Bronchial epithelial cell (primary cell): ENCODE results near the gene MAGEA9. TPM values are rescaled to one million over a fixed set of nuclear protein-coding genes. Genes with fewer than 3 reads are reported as not detected.
"Not testable (repeated sequence)": the region's sequence is repeated elsewhere in the genome, so short reads cannot be mapped to it uniquely, and the experiment has no call there.

Source experiments
- DNase-seq: peaks from one replicate; pipeline ENCODE4 v3.0.0-alpha.2; 2010; ENCODE audit warnings: low read depth
- FAIRE-seq: peaks from 2 replicates; lab custom pipeline; 2011; peaks lifted over from hg19 to GRCh38; lab: Jason Lieb, UNC
- H3K27me3 ChIP-seq: 2 replicates; pipeline ENCODE4 v1.5.1; 2011; ENCODE audit warnings: low read length; ENCODE audit not compliant: control insufficient read depth, insufficient read depth
- H3K36me3 ChIP-seq: 2 replicates; pipeline ENCODE4 v1.5.1; 2011; ENCODE audit warnings: low read length; ENCODE audit not compliant: control insufficient read depth, insufficient read depth
- H3K4me3 ChIP-seq: 2 replicates; pipeline ENCODE4 v1.5.1; 2011; ENCODE audit warnings: mild to moderate bottlenecking, low read depth, low read length, control low read depth
- CTCF ChIP-seq: IDR thresholded peaks from 2 replicates; pipeline ENCODE4 v1.5.1; 2011; ENCODE audit warnings: mild to moderate bottlenecking, moderate library complexity, low read length, control low read depth, inconsistent platforms; ENCODE audit not compliant: insufficient read depth, severe bottlenecking
- total RNA-seq: library from RNA; depleted of rRNA; stranded (reverse); fragments of >200 nt; gene quantifications from 2 replicates; pipeline ENCODE4 v1.2.1, GENCODE V29; 2014

MAGEA9 gene
- total RNA-seq, 1 donor from 2014 or later = not detected

- no peak for TF ChIP-seq CTCF
- FAIRE-seq = no peak
- H3K36me3 ChIP-seq = no peaks in the 10 kb centered on the region
- no peaks in the 10 kb centered on the region for H3K27me3 ChIP-seq
- no peak overlapping the region for H3K4me3 ChIP-seq
- no peak for DNase-seq
Observed at GRCh38 chrX:149760965-149761364, 20.8 kb upstream of the MAGEA9 start.

- peak; percentile 88 for FAIRE-seq
- not testable (repeated sequence) for H3K36me3 ChIP-seq, H3K4me3 ChIP-seq, DNase-seq, H3K27me3 ChIP-seq
Observed at GRCh38 chrX:149761858-149762674, 19.7 kb upstream of the MAGEA9 start.

- H3K36me3 ChIP-seq = no peaks in the 10 kb centered on the region
- H3K4me3 ChIP-seq = no peak overlapping the region
- DNase-seq = no peak
- no peak for FAIRE-seq
- no peak for TF ChIP-seq CTCF
- H3K27me3 ChIP-seq = no peaks in the 10 kb centered on the region
Observed at GRCh38 chrX:149762696-149763614, 18.8 kb upstream of the MAGEA9 start.

- not testable (repeated sequence) for DNase-seq, H3K27me3 ChIP-seq
- peak; percentile 97 for FAIRE-seq
Observed at GRCh38 chrX:149770344-149770743, 11.4 kb upstream of the MAGEA9 start.

GRCh38 chrX:149773026-149773425, 8.7 kb upstream of the MAGEA9 start:
- DNase-seq, FAIRE-seq, H3K4me3 ChIP-seq, H3K36me3 ChIP-seq, H3K27me3 ChIP-seq: not testable (repeated sequence)

More at GRCh38 chrX:149770344-149770743, 11.4 kb upstream of the MAGEA9 start:
- not testable (repeated sequence) for H3K4me3 ChIP-seq, H3K36me3 ChIP-seq

- H3K36me3 ChIP-seq, FAIRE-seq, H3K27me3 ChIP-seq, DNase-seq, H3K4me3 ChIP-seq: not testable (repeated sequence)
Observed at GRCh38 chrX:149773768-149774167, 8.0 kb upstream of the MAGEA9 start, which contains the start of gene HSFX1. Gene HSFX1, plus strand, starts transcription at chrX:149774068. Its CDS starts 614 bp downstream, at chrX:149774682.

GRCh38 chrX:149777999-149778398, 3.7 kb upstream of the MAGEA9 start:
- H3K36me3 ChIP-seq, H3K4me3 ChIP-seq, H3K27me3 ChIP-seq, DNase-seq: not testable (repeated sequence)
- FAIRE-seq = peak; percentile 97

GRCh38 chrX:149795531-149795930, 13.8 kb downstream of the MAGEA9 start:
- H3K36me3 ChIP-seq, DNase-seq, H3K27me3 ChIP-seq, H3K4me3 ChIP-seq: not testable (repeated sequence)
- FAIRE-seq = peak; percentile 95
